Mucosa of stomach (tissue), 1 donor: Measurements from ENCODE around the gene EPB42.
"Not testable (repeated sequence)": the region's sequence is repeated elsewhere in the genome, so short reads cannot be mapped to it uniquely, and the experiment has no call there.

ENCODE experiments used
- H3K27me3 ChIP-seq: one replicate; pipeline ENCODE4 v1.7.0; 2013; ENCODE audit warnings: mild to moderate bottlenecking, low read length; ENCODE audit not compliant: control insufficient read depth, insufficient read depth
- H3K36me3 ChIP-seq: one replicate; pipeline ENCODE4 v1.7.0; 2013; ENCODE audit warnings: low read length; ENCODE audit not compliant: control insufficient read depth, insufficient read depth
- H3K4me1 ChIP-seq: one replicate; pipeline ENCODE4 v1.7.0; 2013; ENCODE audit warnings: mild to moderate bottlenecking, low read length; ENCODE audit not compliant: control insufficient read depth, insufficient read depth
- H3K4me3 ChIP-seq: one replicate; pipeline ENCODE4 v1.7.0; 2013; ENCODE audit warnings: low read length
- H3K9ac ChIP-seq: one replicate; pipeline ENCODE4 v1.7.0; 2013; ENCODE audit warnings: mild to moderate bottlenecking, low read length, moderate library complexity
- H3K9me3 ChIP-seq: one replicate; pipeline ENCODE4 v1.7.0; 2013; ENCODE audit warnings: mild to moderate bottlenecking, low read length, moderate library complexity; ENCODE audit not compliant: control insufficient read depth
- donor health status: Pancreatic carcinoma.

Gene EPB42

GRCh38 chr15:43167261-43167660 lies 53.6 kb downstream of the EPB42 start:
- not testable (repeated sequence) for H3K36me3 ChIP-seq, H3K9me3 ChIP-seq, H3K4me1 ChIP-seq, H3K27me3 ChIP-seq, H3K4me3 ChIP-seq, H3K9ac ChIP-seq

DNA sequence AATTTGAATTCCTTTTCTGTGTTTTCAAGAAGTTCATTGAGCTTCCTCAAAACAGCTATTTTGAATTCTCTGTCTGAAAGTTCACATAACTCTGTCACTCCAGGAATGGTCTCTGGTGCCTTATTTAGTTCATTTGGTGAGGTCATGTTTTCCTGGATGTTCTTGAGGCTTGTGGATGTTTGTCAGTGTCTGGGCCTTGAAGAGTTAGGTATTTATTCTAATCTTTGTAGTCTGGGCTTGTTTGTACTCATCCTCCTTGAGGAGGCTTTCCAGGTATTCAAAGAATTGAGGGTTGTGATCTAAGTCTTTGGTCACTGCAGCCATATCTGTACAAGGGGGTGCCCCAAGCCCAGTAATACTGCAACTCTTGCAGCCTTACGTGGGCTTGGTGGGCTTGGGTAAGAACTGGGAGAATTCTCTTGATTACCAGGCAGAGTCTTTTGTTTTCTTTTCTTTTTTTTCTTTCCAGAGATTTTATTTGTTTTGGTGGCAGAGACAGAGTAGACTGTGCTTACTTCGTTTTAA lies 55.0 kb downstream of the EPB42 start:
- no peaks in the 10 kb centered on the region for H3K9me3 ChIP-seq
- no peaks in the 10 kb centered on the region for H3K27me3 ChIP-seq
- H3K36me3 ChIP-seq, result no peaks in the 10 kb centered on the region
- no peak overlapping the region for H3K4me3 ChIP-seq
- H3K4me1 ChIP-seq, result no peaks in the 10 kb centered on the region
- H3K9ac ChIP-seq, result no peak overlapping the region

- no peaks in the 10 kb centered on the region for H3K27me3 ChIP-seq
- no peaks in the 10 kb centered on the region for H3K36me3 ChIP-seq
- H3K9me3 ChIP-seq, result no peaks in the 10 kb centered on the region
- no peak overlapping the region for H3K9ac ChIP-seq
- H3K4me1 ChIP-seq, result no peaks in the 10 kb centered on the region
- no peak overlapping the region for H3K4me3 ChIP-seq
Observed at GRCh38 chr15:43153269-43153668, 67.5 kb downstream of the EPB42 start.

DNA sequence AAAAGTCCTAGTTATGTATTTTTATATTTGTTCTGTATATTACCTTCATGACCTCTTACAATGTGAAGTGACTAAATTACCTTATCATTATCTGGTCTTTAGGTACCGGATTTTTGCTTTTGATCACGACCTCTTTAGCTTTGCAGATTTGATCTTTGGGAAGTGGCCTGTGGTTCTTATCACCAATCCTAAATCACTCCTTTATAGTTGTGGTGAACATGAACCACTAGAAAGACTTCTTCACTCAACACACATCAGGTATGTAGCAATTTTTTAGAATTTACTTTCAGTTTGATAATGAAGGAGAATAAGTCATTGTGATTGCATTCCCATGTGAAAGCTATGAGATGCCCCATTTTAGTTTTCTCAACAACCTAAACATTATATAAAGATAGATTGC lies 69.1 kb downstream of the EPB42 start:
- Histone ChIP-seq H3K27me3 (no peaks in the 10 kb centered on the region), H3K4me3 (no peak overlapping the region), H3K9me3 (no peaks in the 10 kb centered on the region), H3K9ac (no peak overlapping the region), H3K36me3 (no peaks in the 10 kb centered on the region), H3K4me1 (no peaks in the 10 kb centered on the region)

DNA sequence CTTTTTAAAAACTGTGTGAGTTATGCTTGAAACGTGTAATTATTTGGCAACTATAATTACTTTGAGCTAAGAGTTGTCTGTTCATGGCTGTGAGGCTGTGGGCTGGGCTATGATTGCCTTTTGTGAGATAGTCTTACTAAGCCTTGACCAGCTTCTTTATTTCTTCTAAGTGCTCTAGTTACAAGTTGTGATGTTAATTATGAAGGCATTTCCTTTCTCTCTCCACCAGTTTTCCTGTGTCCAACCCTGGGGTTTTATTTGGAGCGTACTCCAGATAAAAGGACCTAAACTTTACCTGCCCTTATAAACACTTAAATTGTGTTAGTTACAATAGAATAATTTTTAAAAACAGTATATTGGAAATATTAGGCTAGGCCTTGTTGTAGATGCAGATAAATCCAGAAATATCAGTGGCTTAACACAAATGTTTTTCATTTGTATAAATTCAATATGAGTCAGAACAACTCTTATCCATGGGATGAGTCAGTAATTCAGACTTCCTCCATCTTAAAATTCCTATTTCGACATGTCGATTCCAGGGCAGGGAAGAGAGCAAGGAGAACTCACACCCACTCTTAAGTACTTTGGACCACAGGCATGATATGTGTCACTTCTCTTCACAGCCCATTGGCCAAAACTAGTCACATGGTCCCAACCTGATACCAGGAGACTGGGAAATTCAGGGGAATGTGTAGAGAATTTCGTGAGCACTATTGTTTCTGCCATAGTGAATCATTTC lies 70.5 kb downstream of the EPB42 start:
- H3K36me3 ChIP-seq, result no peaks in the 10 kb centered on the region
- H3K4me1 ChIP-seq, result no peaks in the 10 kb centered on the region
- no peak overlapping the region for H3K9ac ChIP-seq
- no peaks in the 10 kb centered on the region for H3K9me3 ChIP-seq
- H3K4me3 ChIP-seq, result no peak overlapping the region
- H3K27me3 ChIP-seq, result no peaks in the 10 kb centered on the region
